Transverse colon (tissue), 4 donors: ENCODE data around the gene SENP8. TPM values are rescaled to one million over a fixed set of nuclear protein-coding genes. Genes with fewer than 3 reads are reported as not detected.

ENCODE experiments used
- DNase-seq: peaks from one replicate; pipeline ENCODE4 v3.0.0-alpha.2; 2019
- H3K27ac ChIP-seq, 4 donors: fragments of 200-600 bp; sonication (generic); 2 replicates each; pipeline ENCODE4 v1.5.1; 2016 to 2018; ENCODE audit warnings: inconsistent platforms in 4 of 4
- H3K27me3 ChIP-seq: fragments of 200-600 bp; sonication (generic); 2 replicates; pipeline ENCODE4 v1.5.1; 2017; ENCODE audit warnings: inconsistent platforms
- H3K36me3 ChIP-seq, 4 donors: fragments of 200-600 bp; sonication (generic); 2 replicates each; pipeline ENCODE4 v1.5.1; 2017 to 2019; ENCODE audit warnings: inconsistent platforms in 4 of 4
- H3K4me1 ChIP-seq, 4 donors: fragments of 200-600 bp; sonication (generic); 2 replicates each; pipeline ENCODE4 v1.5.1; 2017 to 2020; ENCODE audit warnings: inconsistent platforms in 4 of 4
- H3K4me3 ChIP-seq, 4 donors: fragments of 200-600 bp; sonication (generic); 1 replicate in 1 of 4; 2 replicates in 3 of 4; pipeline versions ENCODE4 v1.5.1 to v1.6.1; 2017 to 2019; ENCODE audit warnings: inconsistent platforms in 4 of 4
- H3K9me3 ChIP-seq, 2 donors: fragments of 200-600 bp; sonication (generic); 2 replicates each; pipeline ENCODE4 v1.5.1; 2017 to 2019; ENCODE audit warnings: inconsistent platforms in 2 of 2
- CTCF ChIP-seq, 5 experiments: fragments of 200-600 bp in 3 of 5; fragments of 450-650 bp in 2 of 5; sonication (generic) in 3 of 5; IDR thresholded peaks; 1 replicate in 2 of 5; 2 replicates in 3 of 5; pipeline ENCODE4 v1.5.1; 2016 to 2017; ENCODE audit warnings: antibody characterized with exemption in 5 of 5, inconsistent platforms in 3 of 5, mild to moderate bottlenecking in 2 of 5, moderate library complexity in 1 of 5
- EP300 ChIP-seq: sonication (generic); formaldehyde crosslinking; IDR thresholded peaks from one replicate; pipeline ENCODE4 v1.6.1; 2017; ENCODE audit warnings: antibody characterized with exemption, low read depth
- POLR2A ChIP-seq: fragments of 450-650 bp; IDR thresholded peaks from one replicate; pipeline ENCODE4 v1.6.1; 2016; ENCODE audit warnings: antibody characterized with exemption, mild to moderate bottlenecking, moderate library complexity
- POLR2AphosphoS5 ChIP-seq, 3 donors: sonication (generic); formaldehyde crosslinking; IDR thresholded peaks; one replicate each; pipeline ENCODE4 v1.6.1; 2016; ENCODE audit warnings: antibody characterized with exemption in 3 of 3
- WGBS, 2 donors: methylation state at CpG; one replicate each; pipeline ENCODE4 v1.1.5; 2018; ENCODE audit warnings: low coverage in 1 of 2; 5-methylcytosine and 5-hydroxymethylcytosine counted together
- in situ Hi-C, 4 donors: fragments of 200-750 bp; cut with MboI; loops; one replicate each; pipeline versions ENCODE4 v1.15.0 to v1.15.1; 2017; ENCODE audit warnings: low sequenced_read_pairs in 3 of 4, low pct_ligation_motif_present in 1 of 4, low pct_unique_long_range_greater_than_20kb in 1 of 4
- intact Hi-C: fragments of 100-400 bp; cut with DNase I; formaldehyde crosslinking; loops from one replicate; pipeline ENCODE4 v1.15.1; 2023; ENCODE audit warnings: low total_unique reads
- total RNA-seq, 4 donors: library from RNA; depleted of rRNA; stranded (reverse); fragments of >200 nt; gene quantifications; one replicate each; pipeline ENCODE4 v1.1.0, GENCODE V29; 2016

The SENP8 gene
- total RNA-seq, 4 donors from 2014 or later: 2.3 to 3.8 (median 2.5) TPM

- Histone ChIP-seq H3K36me3 (no peaks in the 10 kb centered on the region), H3K4me1 (peaks cover 0 to 7% (median 3%) of the 10 kb centered on the region in 4 donors), H3K27me3 (no peaks in the 10 kb centered on the region), H3K9me3 (no peaks in the 10 kb centered on the region), H3K4me3 (no peak overlapping the region), H3K27ac (no peak overlapping the region)
- no peak for DNase-seq
- 83 to 92% methylated on average over 1 to 6 of the region's 6 CpGs for WGBS, 2 donors
- intact Hi-C loops: no loop called here
- TF ChIP-seq CTCF (IDR thresholded peaks at IDR 0.05) (no peak), POLR2A (no peak)
- in situ Hi-C loops: loop anchor here in 2 of 4 donors (25.0 kb wide), 4 partner anchors 280 to 705 kb away; partner anchors contain the start of gene NR2E3 (in 1 of the 2)
These were observed 49.2 kb downstream of the SENP8 start for GRCh38 chr15:72167445-72167844.

GRCh38 chr15:72168131-72168807 is 50.1 kb downstream of the SENP8 start:
- intact Hi-C loops: no loop called here

GRCh38 chr15:72168808-72169190 is 50.6 kb downstream of the SENP8 start:
- peaks cover 0 to 7% (median 3%) of the 10 kb centered on the region in 4 donors for H3K4me1 ChIP-seq
- DNase-seq: no peak
- TF ChIP-seq POLR2A: no peak
- TF ChIP-seq CTCF (IDR thresholded peaks at IDR 0.05): no peak
- TF ChIP-seq EP300: no peak
- no peak for TF ChIP-seq POLR2AphosphoS5 (IDR thresholded peaks at IDR 0.05)
- no peaks in the 10 kb centered on the region for H3K9me3 ChIP-seq
- H3K27ac ChIP-seq: no peak overlapping the region
- intact Hi-C loops (no loop called here), in situ Hi-C loops (loop anchor here in 2 of 4 donors (25.0 kb wide), 4 partner anchors 281 to 706 kb away; partner anchors contain the start of gene NR2E3 (in 1 of the 2))
- H3K27me3 ChIP-seq: no peaks in the 10 kb centered on the region
- WGBS, 2 donors: 69% methylated on average over 4 of the region's 4 CpGs; no CpG with 5 or more reads in 1 of the 2 donors
- H3K36me3 ChIP-seq: no peaks in the 10 kb centered on the region
- no peak overlapping the region for H3K4me3 ChIP-seq

More at GRCh38 chr15:72168131-72168807, 50.1 kb downstream of the SENP8 start:
- 41% methylated on average over 7 of the region's 7 CpGs; no CpG with 5 or more reads in 1 of the 2 donors for WGBS, 2 donors
- Histone ChIP-seq H3K4me3 (no peak overlapping the region), H3K4me1 (peaks cover 0 to 7% (median 3%) of the 10 kb centered on the region in 4 donors), H3K27me3 (no peaks in the 10 kb centered on the region), H3K9me3 (no peaks in the 10 kb centered on the region), H3K36me3 (no peaks in the 10 kb centered on the region), H3K27ac (no peak overlapping the region)
- DNase-seq: no peak
- no peak for TF ChIP-seq EP300
- TF ChIP-seq POLR2A: no peak
- no peak for TF ChIP-seq CTCF (IDR thresholded peaks at IDR 0.05)
- no peak for TF ChIP-seq POLR2AphosphoS5 (IDR thresholded peaks at IDR 0.05)
- in situ Hi-C loops: loop anchor here in 2 of 4 donors (25.0 kb wide), 4 partner anchors 281 to 706 kb away; partner anchors contain the start of gene NR2E3 (in 1 of the 2)

- in situ Hi-C loops: loop anchor here in 2 of 4 donors (25.0 kb wide), 4 partner anchors 282 to 707 kb away; partner anchors contain the start of gene NR2E3 (in 1 of the 2)
- TF ChIP-seq POLR2AphosphoS5 (IDR thresholded peaks at IDR 0.05) (no peak), POLR2A (no peak), EP300 (no peak), CTCF (IDR thresholded peaks at IDR 0.05) (no peak)
- WGBS, 2 donors: 85% methylated on average over 10 of the region's 10 CpGs; no CpG with 5 or more reads in 1 of the 2 donors
- Histone ChIP-seq H3K27me3 (no peaks in the 10 kb centered on the region), H3K4me1 (peaks cover 0 to 7% (median 3%) of the 10 kb centered on the region in 4 donors), H3K27ac (peak overlapping the region; percentile 42 to 67 (median 54)), H3K4me3 (no peak overlapping the region), H3K36me3 (no peaks in the 10 kb centered on the region), H3K9me3 (no peaks in the 10 kb centered on the region)
- no peak for DNase-seq
- intact Hi-C loops: no loop called here
These were observed 51.2 kb downstream of the SENP8 start for GRCh38 chr15:72169236-72169920.
